Stomach (tissue), 4 donors: ENCODE data around the gene TPRG1.

Source experiments
- EP300 ChIP-seq: sonication (generic); formaldehyde crosslinking; IDR thresholded peaks from one replicate; pipeline ENCODE4 v1.6.1; 2017; ENCODE audit warnings: antibody characterized with exemption
- TF ChIP-seq, protein P1 (sequence below), 7 experiments: fragments of 450-650 bp in 4 of 7; fragments of 200-600 bp in 3 of 7; sonication (generic) in 3 of 7; IDR thresholded peaks; one replicate each; pipeline ENCODE4 v1.5.1; 2016 to 2019; ENCODE audit warnings: antibody characterized with exemption in 7 of 7, control low read depth in 2 of 7, mild to moderate bottlenecking in 1 of 7

DNA sequence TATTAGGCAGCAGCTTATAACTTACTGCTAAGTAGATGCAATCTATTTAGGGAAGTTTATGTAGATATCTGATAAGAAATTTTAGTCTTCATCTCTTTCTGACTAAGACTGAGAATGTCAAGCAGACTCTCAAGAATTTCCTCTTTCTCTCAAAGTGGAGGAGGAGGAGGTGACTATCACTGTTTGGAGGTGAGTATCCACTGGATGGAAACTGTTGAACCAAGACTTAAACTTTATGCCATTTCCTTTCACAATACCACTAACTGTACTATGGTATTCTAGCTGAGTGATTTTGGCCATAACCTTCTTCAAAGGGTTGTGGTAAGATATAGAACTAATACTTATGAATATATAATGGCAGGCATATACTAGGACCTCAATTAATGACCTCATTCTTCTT lies 64.6 kb downstream of the TPRG1 start:
- no peak for TF ChIP-seq EP300
- TF ChIP-seq, protein P1, sequence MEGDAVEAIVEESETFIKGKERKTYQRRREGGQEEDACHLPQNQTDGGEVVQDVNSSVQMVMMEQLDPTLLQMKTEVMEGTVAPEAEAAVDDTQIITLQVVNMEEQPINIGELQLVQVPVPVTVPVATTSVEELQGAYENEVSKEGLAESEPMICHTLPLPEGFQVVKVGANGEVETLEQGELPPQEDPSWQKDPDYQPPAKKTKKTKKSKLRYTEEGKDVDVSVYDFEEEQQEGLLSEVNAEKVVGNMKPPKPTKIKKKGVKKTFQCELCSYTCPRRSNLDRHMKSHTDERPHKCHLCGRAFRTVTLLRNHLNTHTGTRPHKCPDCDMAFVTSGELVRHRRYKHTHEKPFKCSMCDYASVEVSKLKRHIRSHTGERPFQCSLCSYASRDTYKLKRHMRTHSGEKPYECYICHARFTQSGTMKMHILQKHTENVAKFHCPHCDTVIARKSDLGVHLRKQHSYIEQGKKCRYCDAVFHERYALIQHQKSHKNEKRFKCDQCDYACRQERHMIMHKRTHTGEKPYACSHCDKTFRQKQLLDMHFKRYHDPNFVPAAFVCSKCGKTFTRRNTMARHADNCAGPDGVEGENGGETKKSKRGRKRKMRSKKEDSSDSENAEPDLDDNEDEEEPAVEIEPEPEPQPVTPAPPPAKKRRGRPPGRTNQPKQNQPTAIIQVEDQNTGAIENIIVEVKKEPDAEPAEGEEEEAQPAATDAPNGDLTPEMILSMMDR (IDR thresholded peaks at IDR 0.05), result no peak
